ENCODE measurements around the gene BABAM2. TPM values are rescaled to one million over a fixed set of nuclear protein-coding genes. Genes with fewer than 3 reads are reported as not detected.

BABAM2 gene
- total and polyA plus RNA-seq, 9 of the 15 experiments (the other 6 are each of a cell fraction or from before 2014, with no cell fraction given), result 10.9 to 37.4 (median 25.6) TPM

- TF ChIP-seq SAFB2 (IDR thresholded peaks at IDR 0.05; ENCODE audit: borderline replicate concordance, low read depth, low read length, severe bottlenecking) (no peak), JUND (IDR thresholded peaks at IDR 0.05; ENCODE audit: borderline replicate concordance, low read depth, low read length) (peak; percentile 65), JUND (tag; IDR thresholded peaks at IDR 0.05; ENCODE audit: borderline replicate concordance, low read depth, low read length) (peak; percentile 68; the same call in 1 of the 3 replicates), ZNF197 (CRISPR knock-in tag; IDR thresholded peaks at IDR 0.05; ENCODE audit: low read depth) (no peak), ZKSCAN3 (CRISPR knock-in tag; IDR thresholded peaks at IDR 0.05) (no peak), XRCC3 (IDR thresholded peaks at IDR 0.05) (no peak), EP400 (IDR thresholded peaks at IDR 0.05) (0 out of 2 replicates have a peak, but pooled peaks have one; percentile 25), ZNF316 (IDR thresholded peaks at IDR 0.05) (peak; percentile 96), ZBTB33 (CRISPR knock-in tag; IDR thresholded peaks at IDR 0.05) (no peak), EP300 (IDR thresholded peaks at IDR 0.05; ENCODE audit: low read length) (peak; percentile 34; the same call in 1 of the 2 replicates), SNIP1 (IDR thresholded peaks at IDR 0.05; ENCODE audit: low read depth) (no peak)
- TF ChIP-seq, protein P1, sequence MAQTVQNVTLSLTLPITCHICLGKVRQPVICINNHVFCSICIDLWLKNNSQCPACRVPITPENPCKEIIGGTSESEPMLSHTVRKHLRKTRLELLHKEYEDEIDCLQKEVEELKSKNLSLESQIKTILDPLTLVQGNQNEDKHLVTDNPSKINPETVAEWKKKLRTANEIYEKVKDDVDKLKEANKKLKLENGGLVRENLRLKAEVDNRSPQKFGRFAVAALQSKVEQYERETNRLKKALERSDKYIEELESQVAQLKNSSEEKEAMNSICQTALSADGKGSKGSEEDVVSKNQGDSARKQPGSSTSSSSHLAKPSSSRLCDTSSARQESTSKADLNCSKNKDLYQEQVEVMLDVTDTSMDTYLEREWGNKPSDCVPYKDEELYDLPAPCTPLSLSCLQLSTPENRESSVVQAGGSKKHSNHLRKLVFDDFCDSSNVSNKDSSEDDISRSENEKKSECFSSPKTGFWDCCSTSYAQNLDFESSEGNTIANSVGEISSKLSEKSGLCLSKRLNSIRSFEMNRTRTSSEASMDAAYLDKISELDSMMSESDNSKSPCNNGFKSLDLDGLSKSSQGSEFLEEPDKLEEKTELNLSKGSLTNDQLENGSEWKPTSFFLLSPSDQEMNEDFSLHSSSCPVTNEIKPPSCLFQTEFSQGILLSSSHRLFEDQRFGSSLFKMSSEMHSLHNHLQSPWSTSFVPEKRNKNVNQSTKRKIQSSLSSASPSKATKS (CRISPR knock-in tag; IDR thresholded peaks at IDR 0.05), result no peak
- TF ChIP-seq, protein P2, sequence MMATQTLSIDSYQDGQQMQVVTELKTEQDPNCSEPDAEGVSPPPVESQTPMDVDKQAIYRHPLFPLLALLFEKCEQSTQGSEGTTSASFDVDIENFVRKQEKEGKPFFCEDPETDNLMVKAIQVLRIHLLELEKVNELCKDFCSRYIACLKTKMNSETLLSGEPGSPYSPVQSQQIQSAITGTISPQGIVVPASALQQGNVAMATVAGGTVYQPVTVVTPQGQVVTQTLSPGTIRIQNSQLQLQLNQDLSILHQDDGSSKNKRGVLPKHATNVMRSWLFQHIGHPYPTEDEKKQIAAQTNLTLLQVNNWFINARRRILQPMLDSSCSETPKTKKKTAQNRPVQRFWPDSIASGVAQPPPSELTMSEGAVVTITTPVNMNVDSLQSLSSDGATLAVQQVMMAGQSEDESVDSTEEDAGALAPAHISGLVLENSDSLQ (IDR thresholded peaks at IDR 0.05), result no peak
- TF ChIP-seq, protein P3, sequence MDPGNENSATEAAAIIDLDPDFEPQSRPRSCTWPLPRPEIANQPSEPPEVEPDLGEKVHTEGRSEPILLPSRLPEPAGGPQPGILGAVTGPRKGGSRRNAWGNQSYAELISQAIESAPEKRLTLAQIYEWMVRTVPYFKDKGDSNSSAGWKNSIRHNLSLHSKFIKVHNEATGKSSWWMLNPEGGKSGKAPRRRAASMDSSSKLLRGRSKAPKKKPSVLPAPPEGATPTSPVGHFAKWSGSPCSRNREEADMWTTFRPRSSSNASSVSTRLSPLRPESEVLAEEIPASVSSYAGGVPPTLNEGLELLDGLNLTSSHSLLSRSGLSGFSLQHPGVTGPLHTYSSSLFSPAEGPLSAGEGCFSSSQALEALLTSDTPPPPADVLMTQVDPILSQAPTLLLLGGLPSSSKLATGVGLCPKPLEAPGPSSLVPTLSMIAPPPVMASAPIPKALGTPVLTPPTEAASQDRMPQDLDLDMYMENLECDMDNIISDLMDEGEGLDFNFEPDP (CRISPR knock-in tag; IDR thresholded peaks at IDR 0.05), result no peak
- TF ChIP-seq, protein P4, sequence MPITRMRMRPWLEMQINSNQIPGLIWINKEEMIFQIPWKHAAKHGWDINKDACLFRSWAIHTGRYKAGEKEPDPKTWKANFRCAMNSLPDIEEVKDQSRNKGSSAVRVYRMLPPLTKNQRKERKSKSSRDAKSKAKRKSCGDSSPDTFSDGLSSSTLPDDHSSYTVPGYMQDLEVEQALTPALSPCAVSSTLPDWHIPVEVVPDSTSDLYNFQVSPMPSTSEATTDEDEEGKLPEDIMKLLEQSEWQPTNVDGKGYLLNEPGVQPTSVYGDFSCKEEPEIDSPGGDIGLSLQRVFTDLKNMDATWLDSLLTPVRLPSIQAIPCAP (CRISPR knock-in tag; IDR thresholded peaks at IDR 0.05; ENCODE audit: borderline replicate concordance), result no peak
Observed at GRCh38 chr2:28342081-28342967, 451.8 kb downstream of the BABAM2 start (continued).
